NCI-H1105 (cell line): ENCODE measurements around the gene PRRT1B.
"Not testable (repeated sequence)": the region's sequence is repeated elsewhere in the genome, so short reads cannot be mapped to it uniquely, and the experiment has no call there.

Experiments used
- DNase-seq: peaks from one replicate; lab custom pipeline; 2025; lab: John Stamatoyannopoulos, UW

PRRT1B gene

GRCh38 chr9:131550465-131550864 is 5.1 kb downstream of the PRRT1B start:
- DNase-seq, result not testable (repeated sequence)

GRCh38 chr9:131552030-131552429 is 6.7 kb downstream of the PRRT1B start:
- no peak for DNase-seq

DNA sequence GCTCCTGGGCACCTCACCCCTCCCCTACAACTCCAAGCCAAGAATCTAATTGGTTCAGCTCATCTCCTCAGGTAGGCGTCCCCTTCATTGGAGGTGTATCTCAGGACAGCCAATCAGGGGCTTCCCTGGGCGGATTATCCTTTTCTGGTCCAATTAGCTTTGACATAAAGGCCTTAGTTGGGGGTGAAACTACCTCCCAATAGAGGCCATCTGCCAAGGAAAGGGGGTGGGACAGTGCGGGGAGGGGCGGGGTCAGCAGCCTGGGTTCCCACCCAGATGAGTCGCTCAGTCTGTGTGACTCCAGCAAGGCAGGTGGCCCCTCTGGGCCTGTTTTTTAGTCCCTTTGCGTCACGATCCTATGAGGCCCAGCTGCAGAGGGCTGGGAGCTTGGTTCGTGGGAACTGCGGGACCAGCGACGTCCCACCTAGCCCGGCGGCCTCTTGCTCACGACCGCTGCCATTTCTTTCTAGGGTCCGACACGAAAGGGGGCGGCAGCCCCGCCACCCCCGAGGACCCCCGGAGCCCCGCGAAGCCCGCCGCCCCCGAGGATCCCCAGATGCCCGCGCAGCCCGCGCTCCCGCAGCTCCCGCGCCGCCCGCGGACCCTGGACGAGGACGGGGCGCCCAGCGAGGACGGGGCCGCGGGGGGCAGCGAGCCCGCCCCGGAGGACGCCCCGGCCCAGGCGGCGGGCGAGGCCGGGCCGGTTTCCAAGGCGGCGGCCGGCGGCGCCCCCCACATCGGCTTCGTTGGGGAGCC is 8.9 kb downstream of the PRRT1B start:
- DNase-seq, result no peak

DNA sequence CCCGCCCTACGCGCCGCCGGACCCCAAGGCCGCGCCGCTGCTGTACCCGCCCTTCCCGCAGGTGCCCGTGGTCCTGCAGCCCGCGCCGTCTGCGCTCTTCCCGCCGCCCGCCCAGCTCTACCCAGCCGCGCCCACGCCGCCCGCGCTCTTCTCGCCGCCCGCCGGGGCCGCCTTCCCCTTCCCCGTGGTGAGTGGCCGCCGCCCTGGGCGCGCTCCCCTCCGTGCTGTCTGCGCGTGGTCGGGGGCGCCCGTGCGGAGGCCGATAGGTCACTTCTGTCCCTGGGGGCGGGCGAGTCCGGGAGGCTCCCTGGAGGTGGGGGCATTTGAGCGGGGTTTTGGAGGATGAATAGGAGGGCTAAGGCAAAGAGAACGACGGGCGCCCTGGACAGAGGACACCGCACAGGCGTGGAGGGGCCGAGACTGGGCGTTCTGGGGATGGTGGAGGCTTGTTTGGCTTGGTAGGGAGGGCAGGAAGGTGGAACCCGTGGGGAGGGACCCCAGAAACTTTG is 9.6 kb downstream of the PRRT1B start:
- DNase-seq, result no peak

DNA sequence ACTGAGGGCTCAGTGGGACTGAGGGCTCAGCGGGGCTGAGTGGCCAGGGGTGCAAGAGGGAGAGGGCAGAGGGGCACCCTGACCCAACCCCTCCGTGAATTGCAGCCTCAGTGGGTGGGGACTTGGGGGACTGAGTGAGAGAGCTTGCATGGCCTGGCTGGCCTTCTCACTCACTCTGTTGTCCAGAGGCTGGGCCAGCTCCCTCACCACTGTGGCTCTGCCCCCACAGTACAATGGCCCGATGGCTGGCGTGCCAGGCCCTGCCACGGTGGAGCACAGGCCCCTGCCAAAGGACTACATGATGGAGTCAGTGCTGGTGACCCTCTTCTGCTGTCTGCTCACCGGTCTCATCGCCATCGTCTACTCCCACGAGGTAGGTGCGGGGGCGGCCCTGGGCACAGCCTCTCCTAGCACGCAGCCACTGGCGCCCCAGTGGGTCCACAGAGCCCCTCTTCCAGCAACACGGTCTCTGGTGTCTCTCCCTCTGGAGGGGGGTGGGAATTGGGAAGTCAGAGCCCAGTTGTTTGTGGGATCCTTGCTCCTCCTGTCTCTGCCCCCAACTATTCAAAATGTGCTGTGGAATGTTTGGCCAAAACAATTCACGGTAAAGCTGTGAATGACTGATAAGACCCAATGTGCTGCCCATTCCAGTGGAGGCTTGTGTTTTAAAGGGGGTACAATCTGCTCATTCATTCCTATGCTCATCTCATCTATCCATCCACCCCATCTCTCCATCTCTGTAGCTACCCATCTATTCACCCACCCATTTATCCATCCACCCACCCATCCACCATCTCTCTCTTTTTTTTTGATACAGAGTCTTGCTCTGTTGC is 10.7 kb downstream of the PRRT1B start:
- no peak for DNase-seq

GRCh38 chr9:131557855-131558548 is 12.7 kb downstream of the PRRT1B start:
- no peak for DNase-seq

- DNase-seq, result no peak
These were observed 14.2 kb downstream of the PRRT1B start for GRCh38 chr9:131559421-131560000.

GRCh38 chr9:131562032-131562959 is 17.0 kb downstream of the PRRT1B start:
- DNase-seq, result no peak

DNA sequence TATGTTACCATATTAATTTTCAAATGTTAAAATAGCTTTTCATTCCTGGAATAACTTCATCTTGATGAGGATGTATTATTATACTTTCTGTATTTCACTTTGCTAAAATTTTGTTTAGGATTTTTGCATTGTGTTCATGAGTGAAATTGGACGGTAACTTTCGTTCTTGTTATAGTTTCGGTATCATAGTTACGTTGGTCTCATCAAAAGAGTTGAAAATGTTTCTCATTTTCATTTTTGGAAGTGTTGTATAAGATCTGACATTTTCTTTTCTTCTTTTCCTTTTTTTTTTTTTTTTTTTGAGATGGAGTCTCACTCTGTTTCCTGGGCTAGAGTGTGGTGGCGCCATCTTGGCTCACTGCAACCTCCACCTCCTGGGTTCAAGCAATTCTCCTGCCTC is 20.0 kb downstream of the PRRT1B start:
- DNase-seq, result no peak

- DNase-seq, result no peak
These were observed 20.8 kb downstream of the PRRT1B start for GRCh38 chr9:131566158-131566557.

DNA sequence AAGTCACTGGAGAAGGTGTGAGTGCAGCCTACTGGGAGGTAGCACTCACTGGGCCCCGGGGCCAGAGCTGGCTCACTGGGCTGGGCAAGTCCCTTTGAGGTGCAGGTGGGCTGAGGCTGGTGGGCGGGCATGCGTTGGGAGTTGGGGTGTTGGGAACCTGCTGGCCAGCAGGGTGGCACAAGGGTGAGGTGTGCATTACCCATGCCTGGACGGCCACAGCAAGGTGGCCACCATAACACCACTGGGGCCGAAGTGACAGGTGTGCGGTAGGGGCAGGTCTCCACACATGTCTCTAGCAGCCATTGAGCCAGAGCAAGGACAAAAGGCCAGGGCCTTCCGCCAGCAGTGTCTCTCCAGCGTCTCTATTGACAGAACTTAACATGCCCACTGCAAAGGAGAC is 22.6 kb downstream of the PRRT1B start:
- no peak for DNase-seq

DNA sequence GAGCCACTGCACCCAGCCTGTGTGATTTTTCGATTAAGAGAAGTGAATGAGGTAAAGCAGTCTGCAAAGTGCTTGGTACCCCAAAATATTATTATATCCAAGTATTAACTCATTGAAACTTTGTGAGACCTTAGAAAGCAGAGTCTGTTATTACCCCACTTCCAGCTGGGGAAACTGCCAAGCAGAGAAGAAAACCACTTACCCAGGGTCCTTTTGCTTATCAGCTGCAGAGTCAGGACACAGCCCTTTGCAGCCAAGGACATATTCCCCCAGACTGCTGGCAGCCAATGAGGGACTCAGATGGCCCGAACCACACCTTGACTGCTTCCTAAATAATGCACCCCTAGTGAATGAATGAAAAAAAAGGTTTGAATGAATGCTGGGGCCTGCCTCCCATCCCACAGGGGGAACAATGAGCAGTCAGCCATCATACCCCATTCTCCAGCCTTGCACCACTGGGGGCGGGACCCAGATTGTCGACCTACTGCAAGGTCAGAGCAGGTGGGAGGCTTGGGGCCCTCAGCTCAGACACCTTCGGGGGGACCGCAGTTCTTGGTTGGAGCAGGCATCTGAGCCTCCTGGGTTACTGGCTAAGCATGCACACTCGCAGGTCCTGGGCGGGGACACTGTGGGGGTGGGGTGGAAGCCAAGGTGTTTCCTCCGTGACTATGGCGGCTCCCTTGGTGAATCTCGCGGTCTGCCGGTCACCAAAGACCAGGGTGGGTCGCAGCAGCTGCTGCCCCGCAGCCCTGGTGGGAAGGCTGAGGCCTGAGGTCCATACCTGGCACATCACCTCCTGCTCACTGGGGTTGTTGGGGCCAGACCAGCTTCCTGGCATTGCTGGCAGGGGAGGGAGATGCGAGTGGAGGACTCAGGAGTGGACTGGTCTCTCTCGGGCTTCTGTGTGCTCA is 29.7 kb downstream of the PRRT1B start:
- DNase-seq, result no peak

- DNase-seq, result no peak
These were observed 30.9 kb downstream of the PRRT1B start for GRCh38 chr9:131575946-131576853.

- DNase-seq, result no peak
These were observed 32.0 kb downstream of the PRRT1B start for GRCh38 chr9:131577005-131578000.

GRCh38 chr9:131578021-131578420 is 32.7 kb downstream of the PRRT1B start:
- no peak for DNase-seq

DNA sequence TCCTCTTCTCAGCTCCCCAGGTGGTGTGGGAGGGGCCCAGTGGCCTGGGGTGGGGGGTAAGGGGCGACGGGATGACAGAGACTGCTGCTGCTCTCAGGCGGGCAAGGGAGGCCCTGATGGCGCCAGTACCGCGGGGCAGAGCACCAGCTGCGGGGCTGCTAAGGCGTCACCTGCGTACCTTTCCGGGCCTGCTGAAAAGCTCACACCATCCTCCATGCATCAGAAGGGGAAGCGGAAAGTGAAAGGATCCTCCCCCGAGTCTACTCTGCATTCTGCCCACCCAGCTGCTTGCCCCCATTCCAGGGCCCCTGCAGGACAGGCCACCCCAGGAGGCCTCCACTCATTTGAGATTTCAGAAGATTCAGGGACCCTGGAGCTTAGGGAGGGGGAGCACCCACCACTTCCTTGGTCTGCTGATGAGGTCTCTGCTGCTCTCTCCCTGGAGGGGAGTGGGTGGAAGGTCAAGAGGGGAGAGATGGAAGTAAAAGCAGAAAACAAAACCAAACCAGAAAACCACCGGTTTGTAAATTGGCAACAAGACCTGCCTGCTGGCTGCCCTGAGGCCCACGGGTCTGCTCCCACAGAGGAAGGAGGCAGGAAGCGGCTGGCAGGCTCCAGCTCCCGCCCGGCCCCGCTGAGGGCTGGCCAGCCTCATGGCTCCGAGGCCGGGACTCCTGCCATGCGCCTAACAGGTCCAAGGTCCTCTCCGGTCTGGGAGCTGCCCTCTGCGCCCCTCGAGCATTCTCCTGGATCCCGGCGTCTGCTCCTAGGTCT is 33.6 kb downstream of the PRRT1B start:
- no peak for DNase-seq

GRCh38 chr9:131579789-131580211 is 34.5 kb downstream of the PRRT1B start:
- no peak for DNase-seq
